ENCODE data around the gene SPATA20. TPM values are rescaled to one million over a fixed set of nuclear protein-coding genes. Genes with fewer than 3 reads are reported as not detected.

SPATA20 gene
- total and polyA plus RNA-seq, 2 donors (not counting 3 experiments of a cell fraction or from before 2014, with no cell fraction given), result 42.3 to 51.5 TPM

DNA sequence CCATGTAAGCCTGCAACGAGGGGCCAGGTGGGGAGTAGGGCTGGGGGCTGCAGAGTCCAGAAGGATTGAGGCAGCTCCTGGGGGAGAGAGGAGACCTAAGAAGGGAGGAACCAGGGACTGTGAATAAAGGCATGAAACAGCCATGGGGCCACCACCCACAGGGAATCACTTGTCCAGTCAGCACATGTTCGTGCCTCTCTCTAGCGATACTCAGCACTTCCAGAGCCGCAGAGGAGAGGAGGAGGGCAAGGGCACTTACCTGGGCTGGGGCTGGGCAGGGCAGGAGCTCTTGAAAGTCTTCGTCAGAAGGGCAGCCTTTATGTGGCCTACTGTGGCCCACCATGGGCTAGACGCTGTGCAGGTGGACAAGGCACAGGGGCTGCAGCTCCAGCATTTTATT is 37.8 kb downstream of the SPATA20 start:
- H3K79me2 ChIP-seq (ENCODE audit: control insufficient read depth, insufficient read depth, low read length), result no peaks in the 10 kb centered on the region
- H3K9me3 ChIP-seq (replicated peaks; ENCODE audit: control insufficient read depth, insufficient read depth, low read length), result no peaks in the 10 kb centered on the region
- no TSS peak for BruUV-seq (replicated peaks)
- H4K20me1 ChIP-seq (replicated peaks; ENCODE audit: control insufficient read depth, extremely low read depth, insufficient read depth, low read length), result no peaks in the 10 kb centered on the region
- H3K4me3 ChIP-seq (replicated peaks in 1 of 3; ENCODE audit: insufficient read depth in 1 of 3, low read depth in 1 of 3, low read length in 3 of 3), result no peak overlapping the region
- ChIA-PET POLR2A (no interaction called here), CTCF (interaction anchor here (0.8 kb wide), 1 partner anchor 120 kb away, joined by 4 read pairs; no protein-coding TSS in a partner anchor)
- FAIRE-seq, result no peak
- no peak for DNase-seq (ENCODE audit: low read depth, low spot score)
- intact Hi-C loops (cut with micrococcal nuclease), result no loop called here
- H3K9me1 ChIP-seq (replicated peaks; ENCODE audit: control insufficient read depth, extremely low read depth, insufficient read depth, low read length), result no peaks in the 10 kb centered on the region
- no peak overlapping the region for H3K27ac ChIP-seq (ENCODE audit: insufficient read depth, low read depth, low read length)
- no peak overlapping the region for H3K4me2 ChIP-seq (ENCODE audit: insufficient read depth, low read length)
- H3K27me3 ChIP-seq (ENCODE audit: control insufficient read depth in 2 of 2, insufficient read depth in 2 of 2, low read length in 2 of 2), result peaks cover 0 to 6% of the 10 kb centered on the region in 2 experiments
- dilution Hi-C loops (cut with MboI; ENCODE audit: extremely low pct_ligation_motif_present, low sequenced_read_pairs), result no loop called here
- no peak overlapping the region for H3K9ac ChIP-seq (replicated peaks; ENCODE audit: extremely low read depth, insufficient read depth, low read length)
- TF ChIP-seq JUN (IDR thresholded peaks at IDR 0.05; ENCODE audit: borderline replicate concordance, insufficient read depth, insufficient read length, low read depth) (no peak), GATA2 (IDR thresholded peaks at IDR 0.05; ENCODE audit: insufficient read depth, insufficient read length, low read depth, low read length) (no peak), FOS (IDR thresholded peaks at IDR 0.05; ENCODE audit: borderline replicate concordance, insufficient read depth, low read length) (no peak)
- TF ChIP-seq, protein P1, sequence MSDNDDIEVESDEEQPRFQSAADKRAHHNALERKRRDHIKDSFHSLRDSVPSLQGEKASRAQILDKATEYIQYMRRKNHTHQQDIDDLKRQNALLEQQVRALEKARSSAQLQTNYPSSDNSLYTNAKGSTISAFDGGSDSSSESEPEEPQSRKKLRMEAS (IDR thresholded peaks at IDR 0.05; ENCODE audit: insufficient read depth, insufficient read length), result no peak
- H3K4me1 ChIP-seq (ENCODE audit: control insufficient read depth, extremely low read depth, insufficient read depth, low read length), result no peaks in the 10 kb centered on the region
- no peaks in the 10 kb centered on the region for H3K36me3 ChIP-seq (ENCODE audit: control insufficient read depth in 2 of 2, extremely low read depth in 1 of 2, insufficient read depth in 2 of 2, low read length in 2 of 2)
- H2AFZ ChIP-seq (ENCODE audit: low read depth, low read length), result no peak overlapping the region

DNA sequence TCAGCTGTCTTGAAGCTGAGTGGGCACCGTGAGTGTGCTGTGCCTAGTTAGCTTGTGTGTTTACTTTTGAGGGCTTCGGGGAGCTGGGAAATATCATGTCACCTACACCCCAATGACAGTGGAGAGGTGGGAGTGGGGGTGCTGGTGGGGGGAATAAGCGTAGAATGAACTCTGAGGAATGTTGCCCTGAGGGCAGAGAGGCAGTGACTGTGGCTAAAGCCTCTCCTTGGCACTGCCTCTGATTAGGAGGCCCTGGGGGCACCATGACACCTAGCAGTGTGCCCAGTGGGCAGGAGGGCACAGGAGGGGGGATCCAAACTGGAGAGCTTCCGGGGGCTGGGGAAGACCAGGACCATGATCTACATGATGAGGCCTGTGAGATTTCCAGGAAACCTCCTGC is 38.4 kb downstream of the SPATA20 start:
- dilution Hi-C loops (cut with MboI; ENCODE audit: extremely low pct_ligation_motif_present, low sequenced_read_pairs), result no loop called here
- Histone ChIP-seq H3K4me1 (ENCODE audit: control insufficient read depth, extremely low read depth, insufficient read depth, low read length) (no peaks in the 10 kb centered on the region), H3K27ac (ENCODE audit: insufficient read depth, low read depth, low read length) (no peak overlapping the region), H3K27me3 (ENCODE audit: control insufficient read depth in 2 of 2, insufficient read depth in 2 of 2, low read length in 2 of 2) (peaks cover 0 to 6% of the 10 kb centered on the region in 2 experiments), H3K79me2 (ENCODE audit: control insufficient read depth, insufficient read depth, low read length) (no peaks in the 10 kb centered on the region), H3K36me3 (ENCODE audit: control insufficient read depth in 2 of 2, extremely low read depth in 1 of 2, insufficient read depth in 2 of 2, low read length in 2 of 2) (no peaks in the 10 kb centered on the region), H3K4me2 (ENCODE audit: insufficient read depth, low read length) (no peak overlapping the region), H2AFZ (ENCODE audit: low read depth, low read length) (no peak overlapping the region), H3K9ac (replicated peaks; ENCODE audit: extremely low read depth, insufficient read depth, low read length) (no peak overlapping the region), H3K9me1 (replicated peaks; ENCODE audit: control insufficient read depth, extremely low read depth, insufficient read depth, low read length) (no peaks in the 10 kb centered on the region), H4K20me1 (replicated peaks; ENCODE audit: control insufficient read depth, extremely low read depth, insufficient read depth, low read length) (no peaks in the 10 kb centered on the region), H3K4me3 (replicated peaks in 1 of 3; ENCODE audit: insufficient read depth in 1 of 3, low read depth in 1 of 3, low read length in 3 of 3) (no peak overlapping the region), H3K9me3 (replicated peaks; ENCODE audit: control insufficient read depth, insufficient read depth, low read length) (no peaks in the 10 kb centered on the region)
- ChIA-PET POLR2A (no interaction called here), CTCF (interaction anchor here (1.3 kb wide), 1 partner anchor 10 kb away, joined by 4 read pairs; no protein-coding TSS in a partner anchor)
- DNase-seq (ENCODE audit: low read depth, low spot score) (no peak), FAIRE-seq (no peak)
- BruUV-seq (replicated peaks), result no TSS peak
- intact Hi-C loops (cut with micrococcal nuclease), result no loop called here
- TF ChIP-seq POLR2A (IDR thresholded peaks at IDR 0.05; ENCODE audit: low read depth, low read length) (no peak), POLR2AphosphoS5 (IDR thresholded peaks at IDR 0.05; ENCODE audit: insufficient read depth, low read depth, low read length) (no peak), EZH2 (IDR thresholded peaks at IDR 0.05; ENCODE audit: borderline replicate concordance, low read depth, low read length, severe bottlenecking) (no peak), JUN (IDR thresholded peaks at IDR 0.05; ENCODE audit: borderline replicate concordance, insufficient read depth, insufficient read length, low read depth) (no peak), GATA2 (IDR thresholded peaks at IDR 0.05; ENCODE audit: insufficient read depth, insufficient read length, low read depth, low read length) (no peak), FOS (IDR thresholded peaks at IDR 0.05; ENCODE audit: borderline replicate concordance, insufficient read depth, low read length) (no peak), MYC (IDR thresholded peaks at IDR 0.05; ENCODE audit: low read depth, low read length) (no peak)
- TF ChIP-seq, protein P2, sequence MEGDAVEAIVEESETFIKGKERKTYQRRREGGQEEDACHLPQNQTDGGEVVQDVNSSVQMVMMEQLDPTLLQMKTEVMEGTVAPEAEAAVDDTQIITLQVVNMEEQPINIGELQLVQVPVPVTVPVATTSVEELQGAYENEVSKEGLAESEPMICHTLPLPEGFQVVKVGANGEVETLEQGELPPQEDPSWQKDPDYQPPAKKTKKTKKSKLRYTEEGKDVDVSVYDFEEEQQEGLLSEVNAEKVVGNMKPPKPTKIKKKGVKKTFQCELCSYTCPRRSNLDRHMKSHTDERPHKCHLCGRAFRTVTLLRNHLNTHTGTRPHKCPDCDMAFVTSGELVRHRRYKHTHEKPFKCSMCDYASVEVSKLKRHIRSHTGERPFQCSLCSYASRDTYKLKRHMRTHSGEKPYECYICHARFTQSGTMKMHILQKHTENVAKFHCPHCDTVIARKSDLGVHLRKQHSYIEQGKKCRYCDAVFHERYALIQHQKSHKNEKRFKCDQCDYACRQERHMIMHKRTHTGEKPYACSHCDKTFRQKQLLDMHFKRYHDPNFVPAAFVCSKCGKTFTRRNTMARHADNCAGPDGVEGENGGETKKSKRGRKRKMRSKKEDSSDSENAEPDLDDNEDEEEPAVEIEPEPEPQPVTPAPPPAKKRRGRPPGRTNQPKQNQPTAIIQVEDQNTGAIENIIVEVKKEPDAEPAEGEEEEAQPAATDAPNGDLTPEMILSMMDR (IDR thresholded peaks at IDR 0.05; ENCODE audit: extremely low read depth in 1 of 2, insufficient read depth in 1 of 2, low read depth in 1 of 2, low read length in 2 of 2), result no peak
- TF ChIP-seq, protein P1 (IDR thresholded peaks at IDR 0.05; ENCODE audit: insufficient read depth, insufficient read length), result no peak

All from endothelial cell of umbilical vein (primary cell).